ENCODE measurements around the gene RPS27A. TPM values are rescaled to one million over a fixed set of nuclear protein-coding genes. Genes with fewer than 3 reads are reported as not detected.

Gene RPS27A
- total and polyA plus RNA-seq, 9 of the 15 experiments (the other 6 are each of a cell fraction or from before 2014, with no cell fraction given), result 1,383 to 3,282 (median 2,242) TPM

- TF ChIP-seq CUX1 (CRISPR knock-in tag; IDR thresholded peaks at IDR 0.05), result 0 out of 2 replicates have a peak, but pooled peaks have one; percentile 12
- no peak for TF ChIP-seq GATA2 (CRISPR knock-in tag; IDR thresholded peaks at IDR 0.05)
- no peak for TF ChIP-seq ZNF766 (CRISPR knock-in tag; conservative IDR thresholded peaks at IDR 0.05)
- no peak for TF ChIP-seq ZNF79 (CRISPR knock-in tag; IDR thresholded peaks at IDR 0.05; ENCODE audit: low read depth)
- TF ChIP-seq ZNF780A (CRISPR knock-in tag; IDR thresholded peaks at IDR 0.05), result no peak
- TF ChIP-seq POLR2H (tag; IDR thresholded peaks at IDR 0.05; ENCODE audit: low read depth), result peak; percentile 90
- TF ChIP-seq PHF21A (IDR thresholded peaks at IDR 0.05; ENCODE audit: borderline replicate concordance, low read depth), result peak; percentile 15
- TF ChIP-seq SNIP1 (IDR thresholded peaks at IDR 0.05; ENCODE audit: low read depth), result no peak
- TF ChIP-seq ZHX1 (conservative IDR thresholded peaks at IDR 0.05; ENCODE audit: low read length), result no peak
- TF ChIP-seq ZNF511 (CRISPR knock-in tag; IDR thresholded peaks at IDR 0.05), result peak; percentile 63
- TF ChIP-seq ZNF644 (tag; IDR thresholded peaks at IDR 0.05; ENCODE audit: low read depth), result no peak
- TF ChIP-seq ZNF395 (CRISPR knock-in tag; IDR thresholded peaks at IDR 0.05), result peak; percentile 73; the same call in 1 of the 2 replicates
- peak; percentile 50 for TF ChIP-seq CBX1 (IDR thresholded peaks at IDR 0.05; ENCODE audit: low read depth)
- no peak for TF ChIP-seq DMBX1 (CRISPR knock-in tag; IDR thresholded peaks at IDR 0.05; ENCODE audit: borderline replicate concordance)
- no peak for TF ChIP-seq PREB (CRISPR knock-in tag; IDR thresholded peaks at IDR 0.05)
These were observed 49.8 kb downstream of the RPS27A start (continued) for GRCh38 chr2:55282110-55282917.
